ENCODE results near the gene TYW1.
"Not testable (repeated sequence)": the region's sequence is repeated elsewhere in the genome, so short reads cannot be mapped to it uniquely, and the experiment has no call there.

Gene TYW1

GRCh38 chr7:66995050-66995776, 1.4 kb upstream of the TYW1 start, which contains the start of gene SBDS:
TSS of gene SBDS (minus strand) at chr7:66995586. CDS start at chr7:66995417, 169 bp downstream.
- peak; percentile 99 for DNase-seq

- not testable (repeated sequence) for DNase-seq
These were observed 4.1 kb downstream of the TYW1 start for GRCh38 chr7:67000601-67001258.

- not testable (repeated sequence) for DNase-seq
These were observed 7.5 kb downstream of the TYW1 start for GRCh38 chr7:67004145-67004544.

- no peak for DNase-seq
These were observed 10.3 kb downstream of the TYW1 start for GRCh38 chr7:67006965-67007364.

GRCh38 chr7:67008260-67008659, 11.6 kb downstream of the TYW1 start:
- no peak for DNase-seq

- not testable (repeated sequence) for DNase-seq
These were observed 13.0 kb downstream of the TYW1 start for GRCh38 chr7:67009677-67010076.

- not testable (repeated sequence) for DNase-seq
These were observed 17.5 kb downstream of the TYW1 start for GRCh38 chr7:67014076-67014622.

- not testable (repeated sequence) for DNase-seq
These were observed 21.3 kb downstream of the TYW1 start for GRCh38 chr7:67017971-67018370.

- no peak for DNase-seq
These were observed 22.3 kb downstream of the TYW1 start for GRCh38 chr7:67018940-67019339.

GRCh38 chr7:67019562-67020390, 23.1 kb downstream of the TYW1 start:
- peak; percentile 94 for DNase-seq

GRCh38 chr7:67021260-67021659, 24.6 kb downstream of the TYW1 start:
- DNase-seq = peak; percentile 28

GRCh38 chr7:67022511-67022910, 25.9 kb downstream of the TYW1 start:
- DNase-seq = no peak

GRCh38 chr7:67025459-67025858, 28.8 kb downstream of the TYW1 start:
- not testable (repeated sequence) for DNase-seq

- not testable (repeated sequence) for DNase-seq
These were observed 35.1 kb downstream of the TYW1 start for GRCh38 chr7:67031685-67032084.

GRCh38 chr7:67033251-67033650, 36.6 kb downstream of the TYW1 start:
- DNase-seq = no peak

GRCh38 chr7:67036432-67037395, 40.1 kb downstream of the TYW1 start:
- DNase-seq = peak; percentile 82

- DNase-seq = not testable (repeated sequence)
These were observed 44.2 kb downstream of the TYW1 start for GRCh38 chr7:67040832-67041231.

- peak; percentile 47 for DNase-seq
These were observed 46.3 kb downstream of the TYW1 start for GRCh38 chr7:67042781-67043558.

GRCh38 chr7:67043559-67043930, 46.9 kb downstream of the TYW1 start:
- DNase-seq = not testable (repeated sequence)

- no peak for DNase-seq
These were observed 48.9 kb downstream of the TYW1 start for GRCh38 chr7:67045496-67045995.

- DNase-seq = not testable (repeated sequence)
These were observed 50.2 kb downstream of the TYW1 start for GRCh38 chr7:67046819-67047218.

Data from NCI-H1694 (cell line).